WERI-Rb-1 (cell line): ENCODE measurements around the gene IL1RAPL2.

Experiments used
- DNase-seq: peaks from one replicate; pipeline ENCODE4 v3.0.0-alpha.2; 2020
- H3K27ac ChIP-seq: fragments of 250-450 bp; sonication (Bioruptor Pico); 2 replicates; pipeline ENCODE4 v1.5.1; 2020; ENCODE audit warnings: mild to moderate bottlenecking, moderate library complexity
- H3K27me3 ChIP-seq: fragments of 250-450 bp; sonication (Bioruptor Pico); 2 replicates; pipeline ENCODE4 v1.5.1; 2021; ENCODE audit warnings: mild to moderate bottlenecking, low read depth, moderate library complexity; ENCODE audit not compliant: insufficient read depth, severe bottlenecking
- H3K36me3 ChIP-seq: fragments of 250-450 bp; sonication (Bioruptor Pico); 2 replicates; pipeline ENCODE4 v1.5.1; 2020; ENCODE audit warnings: mild to moderate bottlenecking, moderate library complexity
- H3K4me3 ChIP-seq: 2 replicates; pipeline ENCODE4 v1.5.1; 2011; ENCODE audit warnings: low read depth, mild to moderate bottlenecking, control low read depth, low read length
- H3K9me3 ChIP-seq: fragments of 250-450 bp; sonication (Bioruptor Pico); 2 replicates; pipeline ENCODE4 v1.5.1; 2021; ENCODE audit warnings: mild to moderate bottlenecking, moderate library complexity; ENCODE audit not compliant: severe bottlenecking
- CTCF ChIP-seq: IDR thresholded peaks from 2 replicates; pipeline ENCODE4 v1.5.1; 2011; ENCODE audit warnings: low read depth, mild to moderate bottlenecking, control low read depth, inconsistent platforms, low read length

The IL1RAPL2 gene

GRCh38 chrX:105190252-105190853 lies 624.4 kb downstream of the IL1RAPL2 start:
- Histone ChIP-seq H3K27me3 (peaks cover 20% of the 10 kb centered on the region), H3K36me3 (no peaks in the 10 kb centered on the region), H3K9me3 (no peaks in the 10 kb centered on the region), H3K4me3 (no peak overlapping the region), H3K27ac (no peak overlapping the region)
- TF ChIP-seq CTCF: peak; percentile 57
- no peak for DNase-seq

- Histone ChIP-seq H3K27ac (no peak overlapping the region), H3K36me3 (no peaks in the 10 kb centered on the region), H3K27me3 (peaks cover 30% of the 10 kb centered on the region), H3K9me3 (no peaks in the 10 kb centered on the region), H3K4me3 (no peak overlapping the region)
- TF ChIP-seq CTCF: peak; percentile 66
- peak; percentile 25 for DNase-seq
Observed at GRCh38 chrX:105191878-105192277, 625.9 kb downstream of the IL1RAPL2 start.

GRCh38 chrX:105209406-105209805 lies 643.4 kb downstream of the IL1RAPL2 start:
- TF ChIP-seq CTCF: no peak
- no peak for DNase-seq
- H3K27me3 ChIP-seq: peaks cover 4% of the 10 kb centered on the region
- no peaks in the 10 kb centered on the region for H3K36me3 ChIP-seq
- H3K27ac ChIP-seq: no peak overlapping the region
- no peak overlapping the region for H3K4me3 ChIP-seq
- H3K9me3 ChIP-seq: no peaks in the 10 kb centered on the region

- no peak for DNase-seq
- H3K36me3 ChIP-seq: no peaks in the 10 kb centered on the region
- no peak overlapping the region for H3K27ac ChIP-seq
- peaks cover 4% of the 10 kb centered on the region for H3K27me3 ChIP-seq
- H3K4me3 ChIP-seq: no peak overlapping the region
- H3K9me3 ChIP-seq: no peaks in the 10 kb centered on the region
- TF ChIP-seq CTCF: no peak
Observed at GRCh38 chrX:105210258-105210657, 644.3 kb downstream of the IL1RAPL2 start.

GRCh38 chrX:105211066-105211575 lies 645.1 kb downstream of the IL1RAPL2 start:
- no peak for DNase-seq

More at GRCh38 chrX:105211066-105211575, 645.1 kb downstream of the IL1RAPL2 start:
- H3K36me3 ChIP-seq: no peaks in the 10 kb centered on the region
- no peak overlapping the region for H3K27ac ChIP-seq
- peaks cover 4% of the 10 kb centered on the region for H3K27me3 ChIP-seq
- H3K9me3 ChIP-seq: no peaks in the 10 kb centered on the region
- no peak overlapping the region for H3K4me3 ChIP-seq
- TF ChIP-seq CTCF: no peak
